ENCODE data around the gene PRR16.
"Not testable (repeated sequence)": the region's sequence is repeated elsewhere in the genome, so short reads cannot be mapped to it uniquely, and the experiment has no call there.

PRR16 gene

DNA sequence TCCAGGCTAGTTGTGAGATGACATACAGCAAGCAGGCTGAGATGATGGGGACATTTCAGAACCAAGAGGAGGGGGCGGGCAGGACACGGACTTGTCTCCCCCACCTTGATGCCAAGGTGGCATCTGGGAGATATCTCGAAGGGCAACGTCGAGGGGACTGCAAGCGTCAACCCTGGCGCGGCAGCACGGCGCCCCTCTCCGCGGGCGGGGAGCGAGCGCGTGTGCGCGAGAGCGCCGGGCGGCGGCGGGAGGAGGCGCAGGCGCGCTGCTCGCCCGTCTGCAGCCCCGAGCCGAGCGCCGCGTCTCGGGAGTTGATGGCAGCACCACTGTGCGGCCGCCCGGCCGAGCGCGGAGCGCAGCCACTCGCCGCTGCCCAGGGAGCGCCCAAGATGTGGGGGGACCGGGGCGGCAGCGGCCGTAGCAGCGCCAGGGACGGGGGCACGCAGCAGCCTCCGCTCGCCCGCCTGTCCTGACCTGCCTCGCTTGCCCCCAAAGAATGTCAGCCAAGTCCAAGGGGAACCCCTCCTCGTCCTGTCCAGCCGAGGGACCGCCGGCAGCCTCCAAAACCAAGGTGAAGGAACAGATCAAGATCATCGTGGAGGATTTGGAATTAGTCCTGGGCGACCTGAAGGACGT, at the start of gene PRR16:
Gene PRR16 (plus strand): TSS at position 310 of the 636 bp plus-strand sequence.
- DNase-seq (ENCODE audit: low read depth, low spot score) = no peak

DNA sequence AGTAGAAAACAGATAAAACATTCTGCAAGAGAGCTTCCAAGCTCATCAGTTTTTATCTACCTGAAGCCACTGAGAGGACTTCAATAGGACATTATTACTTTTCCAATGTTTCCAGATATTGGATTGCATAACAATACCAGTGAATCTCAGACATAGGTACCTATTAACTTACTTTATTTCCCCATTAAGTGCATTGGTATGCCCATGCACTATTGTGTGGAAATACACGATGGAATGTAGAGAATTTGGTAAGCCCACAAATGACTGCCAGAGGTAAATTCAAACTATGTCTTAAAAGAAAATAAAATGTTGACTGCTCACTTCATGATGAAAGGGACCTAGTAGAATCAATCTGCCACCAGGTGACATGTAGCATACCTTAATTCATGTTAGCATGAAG, 48.1 kb upstream of the PRR16 start:
- peak; percentile 1 for DNase-seq (ENCODE audit: low read depth, low spot score)

DNA sequence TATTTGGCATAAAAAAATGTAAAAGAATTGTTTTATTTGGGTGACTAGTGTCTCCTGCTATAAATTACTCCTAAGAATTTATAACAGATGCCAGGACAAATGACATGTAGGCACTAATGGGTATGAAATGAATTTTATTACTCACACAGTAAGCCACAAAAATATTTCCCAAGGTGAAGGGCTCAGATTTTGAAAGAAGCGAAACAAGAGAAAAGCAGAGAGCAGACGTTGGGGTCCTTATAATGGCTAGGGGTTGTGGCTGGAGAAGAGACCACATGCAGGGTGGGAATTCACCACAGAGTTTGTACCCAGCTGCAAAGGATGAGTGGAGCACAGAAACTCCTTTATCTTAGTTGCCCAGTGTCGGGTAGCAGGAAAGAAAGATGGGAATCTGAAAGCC, 45.0 kb upstream of the PRR16 start:
- no peak for DNase-seq (ENCODE audit: low read depth, low spot score)

DNA sequence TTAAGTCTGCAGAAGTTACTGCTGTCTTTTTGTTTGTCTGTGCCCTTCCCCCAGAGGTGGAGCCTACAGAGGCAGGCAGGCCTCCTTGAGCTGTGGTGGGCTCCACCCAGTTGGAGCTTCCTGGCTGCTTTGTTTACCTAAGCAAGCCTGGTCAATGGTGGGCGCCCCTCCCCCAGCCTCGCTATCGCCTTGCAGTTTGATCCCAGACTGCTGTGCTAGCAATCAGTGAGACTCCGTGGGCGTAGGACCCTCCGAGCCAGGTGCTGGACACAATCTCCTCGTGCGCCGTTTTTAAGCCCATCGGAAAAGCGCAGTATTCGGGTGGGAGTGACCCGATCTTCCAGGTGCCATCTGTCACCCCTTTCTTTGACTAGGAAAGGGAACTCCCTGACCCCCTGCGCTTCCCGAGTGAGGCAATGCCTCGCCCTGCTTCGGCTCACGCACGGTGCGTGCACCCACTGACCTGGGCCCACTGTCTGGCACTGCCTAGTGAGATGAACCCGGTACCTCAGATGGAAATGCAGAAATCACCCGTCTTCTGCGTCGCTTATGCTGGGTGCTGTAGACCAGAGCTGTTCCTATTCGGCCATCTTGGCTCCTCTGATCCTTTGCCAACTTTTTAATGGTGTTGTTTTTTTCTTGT, 37.3 kb upstream of the PRR16 start:
- DNase-seq (ENCODE audit: low read depth, low spot score) = not testable (repeated sequence)

DNA sequence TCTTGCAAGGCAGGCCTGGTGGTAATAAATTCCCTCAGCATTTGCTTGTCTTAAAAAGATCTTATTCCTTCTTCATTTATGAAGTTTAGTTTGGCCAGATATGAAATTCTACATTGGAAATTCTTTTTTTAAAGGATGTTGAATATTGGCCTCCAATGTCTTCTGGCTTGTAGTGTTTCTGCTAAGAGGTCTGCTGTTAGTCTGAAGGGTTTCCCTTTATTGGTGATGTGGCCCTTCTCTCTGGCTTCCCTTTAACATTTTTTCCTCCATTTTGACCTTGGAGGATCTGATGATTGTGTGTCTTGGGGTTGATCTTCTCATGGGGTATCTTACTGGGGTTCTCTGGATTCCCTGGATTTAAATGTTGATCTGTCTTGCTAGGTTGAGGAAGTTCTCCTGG, 33.5 kb upstream of the PRR16 start:
- no peak for DNase-seq (ENCODE audit: low read depth, low spot score)

DNA sequence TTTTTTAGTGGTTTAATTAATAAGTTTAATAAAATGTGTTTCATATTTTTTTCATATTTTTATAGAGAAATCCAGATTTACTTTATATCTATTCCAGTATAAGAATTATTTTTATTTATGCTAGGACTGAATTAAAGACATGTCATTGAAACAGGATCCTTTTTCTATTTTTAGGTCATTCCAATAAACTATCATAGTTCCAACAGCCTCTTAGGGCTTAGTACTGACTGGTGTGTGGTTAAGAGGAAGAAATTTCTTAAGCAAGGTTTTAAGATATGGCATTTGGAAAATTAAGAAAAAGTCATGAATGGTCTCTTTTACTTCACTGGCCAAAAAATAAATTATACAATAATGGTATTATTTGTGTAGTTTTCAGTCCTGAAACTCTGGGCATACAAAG, 31.2 kb upstream of the PRR16 start:
- no peak for DNase-seq (ENCODE audit: low read depth, low spot score)

DNA sequence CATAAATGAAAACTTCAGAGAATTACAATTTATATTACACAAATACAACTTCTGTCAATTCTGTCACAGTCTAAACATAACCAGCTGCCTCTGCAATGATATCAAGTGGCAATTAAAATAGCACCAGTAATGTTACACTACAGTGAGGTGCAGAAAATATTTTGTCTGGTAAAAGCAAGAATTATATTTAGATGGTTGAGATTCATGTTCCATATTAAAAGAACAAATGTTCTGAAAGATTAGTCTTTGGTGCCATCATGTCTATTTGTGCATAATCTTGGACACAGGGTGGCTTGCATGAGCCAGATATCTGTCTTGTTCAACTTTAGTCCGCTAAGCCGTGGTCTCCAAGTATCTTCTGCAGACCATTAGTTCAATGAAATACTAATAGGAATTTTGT, 29.0 kb upstream of the PRR16 start:
- no peak for DNase-seq (ENCODE audit: low read depth, low spot score)

DNA sequence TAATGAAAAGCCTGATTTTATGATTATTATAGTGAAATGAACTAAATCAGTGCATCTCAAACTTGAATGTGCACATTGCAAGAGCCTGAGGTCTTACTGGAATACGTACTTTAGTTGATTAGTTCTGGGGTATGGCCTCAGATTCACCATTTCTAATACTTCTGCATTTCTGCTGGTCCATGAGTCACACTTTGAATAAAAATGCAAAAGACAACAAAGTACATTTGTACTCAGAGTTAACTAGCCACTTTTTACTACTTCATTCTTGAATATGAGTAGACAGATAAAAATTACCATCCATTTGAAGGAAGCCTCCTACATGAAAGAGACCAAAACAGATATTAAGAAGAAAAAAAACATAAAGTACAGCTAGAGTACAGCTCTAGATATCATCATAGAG, 27.1 kb upstream of the PRR16 start:
- no peak for DNase-seq (ENCODE audit: low read depth, low spot score)

DNA sequence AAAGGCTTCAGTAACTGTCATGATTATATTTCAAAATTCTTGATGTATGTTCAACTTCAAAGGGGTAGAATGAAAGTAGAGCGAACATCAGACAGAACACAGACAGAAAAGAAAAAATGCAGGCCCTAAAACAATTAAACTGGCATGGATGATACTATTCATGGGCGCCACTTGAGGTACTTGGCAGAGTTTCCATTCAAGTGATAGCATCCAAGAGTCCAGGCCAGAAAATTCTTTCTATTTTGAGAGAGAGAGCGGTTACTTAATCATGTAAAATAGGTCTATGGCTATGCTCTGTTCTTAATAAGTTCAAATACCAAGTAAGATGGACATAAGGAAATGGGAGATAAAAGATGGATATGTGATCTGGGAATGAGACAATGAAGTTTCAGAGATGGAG, 21.4 kb upstream of the PRR16 start:
- no peak for DNase-seq (ENCODE audit: low read depth, low spot score)

DNA sequence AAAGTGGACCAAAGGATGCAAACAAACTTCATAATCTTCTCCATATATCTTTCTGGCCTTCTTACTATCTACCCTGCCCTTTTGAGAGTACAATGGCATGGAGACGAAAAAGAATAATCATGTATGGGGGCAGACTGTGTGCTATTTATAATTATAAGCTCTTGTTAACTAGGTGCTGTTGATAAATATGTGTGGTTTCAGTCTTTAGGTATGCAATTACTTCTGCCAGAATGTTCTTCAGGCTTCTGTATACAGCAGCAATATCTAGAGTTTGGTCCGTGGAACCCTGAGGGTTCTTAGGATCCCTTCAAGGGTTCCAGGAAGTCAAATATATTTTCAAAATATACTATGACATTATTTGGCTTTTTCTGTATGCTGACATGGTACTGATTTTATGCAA, 20.5 kb upstream of the PRR16 start:
- no peak for DNase-seq (ENCODE audit: low read depth, low spot score)

DNA sequence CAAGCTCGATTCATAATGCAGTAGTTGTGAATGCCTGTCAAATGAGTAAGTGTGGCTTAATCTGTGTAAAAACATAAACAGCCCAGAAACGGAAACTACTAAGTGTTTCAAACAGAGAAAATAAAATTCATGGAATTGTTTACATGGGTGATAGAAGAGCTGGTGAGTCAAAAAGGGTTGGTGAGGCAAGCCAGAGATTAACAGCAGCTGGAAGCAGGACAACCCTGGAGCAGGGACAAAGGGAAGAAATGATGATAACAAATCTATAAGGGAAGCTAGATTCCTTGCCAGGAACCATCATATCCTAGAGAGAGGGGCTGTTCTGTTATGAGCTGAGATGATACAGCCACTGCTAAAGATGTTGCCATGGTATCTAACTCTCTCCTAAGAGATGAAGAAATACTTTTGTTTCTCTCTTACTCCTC, 18.0 kb upstream of the PRR16 start:
- no peak for DNase-seq (ENCODE audit: low read depth, low spot score)

DNA sequence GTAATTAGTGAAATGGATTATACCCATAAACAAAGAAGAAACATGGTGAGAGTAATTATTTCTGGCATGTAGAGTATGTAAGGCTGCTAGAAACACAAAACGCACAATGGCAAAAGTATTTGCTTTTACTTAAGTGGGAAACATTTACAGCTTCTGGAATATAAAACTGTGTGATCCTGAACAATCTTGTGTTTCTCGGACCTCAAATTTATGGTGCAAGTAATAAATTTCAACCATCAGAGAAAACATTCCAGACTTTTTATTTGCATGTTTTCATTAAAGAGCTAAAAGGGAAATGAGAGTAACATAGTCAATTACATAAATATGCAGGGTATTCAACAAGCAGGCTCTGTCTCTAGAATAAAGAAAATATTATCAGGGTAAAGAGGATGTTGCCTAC, 17.2 kb upstream of the PRR16 start:
- no peak for DNase-seq (ENCODE audit: low read depth, low spot score)

DNA sequence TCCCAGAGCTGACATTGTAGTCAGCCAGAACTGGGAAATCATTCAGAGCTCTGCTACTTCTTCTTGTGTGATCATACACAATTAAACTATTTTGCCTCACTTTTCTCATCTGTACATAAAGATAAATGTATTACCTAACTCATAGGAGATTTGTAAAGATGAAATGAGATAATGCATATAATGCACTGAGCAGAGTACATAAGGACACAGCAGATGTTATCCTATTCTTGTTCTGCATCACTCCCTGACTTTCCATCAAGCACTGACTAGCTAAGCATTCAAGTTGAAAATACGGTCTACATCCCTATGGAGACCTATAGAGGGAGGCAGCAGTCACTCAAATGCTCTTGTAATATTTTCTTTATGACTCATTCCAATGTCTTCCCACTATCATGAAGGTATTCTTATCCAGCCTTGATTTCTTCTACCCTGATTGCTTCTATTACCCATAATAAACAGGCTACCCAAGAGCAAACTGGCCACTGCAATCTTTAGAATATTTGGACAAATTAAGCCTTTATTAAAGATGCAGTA, 16.3 kb upstream of the PRR16 start:
- DNase-seq (ENCODE audit: low read depth, low spot score) = no peak

DNA sequence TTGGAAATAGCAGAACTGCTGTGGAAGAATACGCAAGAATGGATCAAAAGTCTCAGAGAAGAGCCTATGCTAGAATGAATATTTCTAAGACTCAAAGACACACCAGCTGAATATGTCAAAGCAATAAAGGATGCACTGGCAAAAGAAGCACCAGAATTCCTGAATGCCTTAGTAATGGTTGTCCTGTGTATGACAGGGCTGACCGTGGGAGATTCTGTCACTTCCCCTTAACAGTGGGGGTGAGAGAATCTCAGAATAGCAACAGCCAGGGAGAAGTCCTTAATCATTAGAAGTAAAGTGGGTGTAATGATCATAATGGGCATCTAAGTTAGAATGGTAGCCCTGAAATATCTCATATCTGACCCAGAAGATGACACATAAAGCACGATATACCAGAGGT, 14.6 kb upstream of the PRR16 start:
- DNase-seq (ENCODE audit: low read depth, low spot score) = no peak

DNA sequence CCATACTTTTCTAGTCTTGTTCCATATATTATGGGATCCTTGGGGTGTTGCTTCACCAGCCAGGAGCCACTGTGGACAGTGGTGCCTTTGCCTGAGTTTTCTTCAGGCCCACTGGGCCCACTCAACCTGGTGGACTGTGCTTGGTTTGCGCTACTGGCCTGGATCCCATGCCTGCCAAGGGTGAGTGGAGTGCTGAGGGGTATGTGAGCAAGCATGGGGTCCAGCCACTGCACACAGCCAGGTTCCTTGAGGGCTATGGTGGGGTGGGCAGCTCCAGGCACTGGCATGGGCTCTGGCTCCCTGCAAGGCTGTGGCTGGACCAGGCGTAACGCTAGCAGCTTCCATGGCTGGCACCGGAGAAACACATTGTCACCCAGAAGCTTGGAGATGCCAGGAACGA, 13.2 kb upstream of the PRR16 start:
- no peak for DNase-seq (ENCODE audit: low read depth, low spot score)

DNA sequence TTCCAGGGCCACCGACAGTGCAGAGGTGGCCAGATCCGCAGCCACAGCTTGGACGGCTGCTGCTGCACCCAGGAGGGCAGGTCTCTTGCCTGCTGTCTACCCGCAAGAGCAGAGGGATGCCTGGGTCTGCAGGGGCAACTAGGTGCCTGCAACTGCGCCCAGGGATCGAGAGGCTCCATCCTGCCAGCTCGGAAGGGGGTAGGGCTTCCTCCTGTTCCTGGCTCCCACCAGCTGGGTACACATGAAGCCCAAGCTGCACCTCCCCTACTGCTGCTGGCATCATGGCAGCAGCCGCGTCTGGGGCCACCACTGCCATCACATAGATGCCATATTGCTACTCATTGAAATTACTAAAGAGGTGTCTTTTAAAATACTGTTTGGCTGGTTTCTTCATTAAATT, 12.7 kb upstream of the PRR16 start:
- DNase-seq (ENCODE audit: low read depth, low spot score) = no peak

DNA sequence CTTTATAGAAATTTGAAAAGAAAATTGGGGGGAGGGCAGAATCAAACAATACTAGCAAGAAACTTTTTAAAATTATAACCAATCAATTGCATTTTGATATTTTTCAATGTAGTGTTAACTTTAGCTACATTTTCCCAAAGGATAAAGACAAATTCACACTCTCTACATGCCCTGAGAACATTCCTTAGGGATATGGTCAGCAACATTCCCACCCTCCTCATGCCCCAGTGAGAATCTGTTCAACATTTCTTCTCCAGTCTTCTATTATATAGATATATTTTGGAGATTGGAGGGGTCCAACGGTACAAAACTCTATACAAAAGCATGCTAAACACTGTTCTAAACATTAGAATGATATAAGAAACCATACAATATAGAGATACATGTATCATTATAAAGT, 11.6 kb upstream of the PRR16 start:
- no peak for DNase-seq (ENCODE audit: low read depth, low spot score)

DNA sequence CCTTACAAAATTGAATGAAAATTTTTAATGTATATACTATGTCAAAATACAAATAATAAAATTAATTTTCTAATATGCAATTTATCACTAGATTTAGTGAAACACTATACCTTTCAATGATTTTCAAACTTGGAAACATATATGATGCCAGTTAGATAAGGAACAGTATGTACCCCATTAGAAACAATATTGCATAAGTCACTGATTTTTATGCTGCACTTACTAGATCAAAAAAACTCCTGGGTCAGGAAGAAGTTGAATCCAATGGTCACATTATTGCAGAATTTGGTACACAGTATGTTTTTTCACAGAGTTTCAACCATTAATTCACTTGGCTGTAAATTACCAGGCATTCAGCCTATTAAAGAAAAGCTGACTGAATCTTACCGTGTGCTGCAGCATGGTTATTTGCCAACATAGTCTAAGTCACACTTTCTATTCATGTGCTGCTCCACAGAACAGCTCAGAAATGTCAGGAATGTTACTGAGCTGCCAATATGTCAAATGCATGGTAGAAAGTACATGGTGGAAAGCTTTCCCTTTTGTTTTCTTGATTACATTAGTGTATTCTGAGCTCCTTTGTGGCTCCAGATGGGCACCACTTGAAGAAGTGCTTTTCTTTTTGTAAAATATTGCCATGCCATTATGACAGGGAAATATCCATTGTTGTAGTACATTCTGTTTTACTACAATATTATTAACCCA, 9.9 kb upstream of the PRR16 start:
- no peak for DNase-seq (ENCODE audit: low read depth, low spot score)

DNA sequence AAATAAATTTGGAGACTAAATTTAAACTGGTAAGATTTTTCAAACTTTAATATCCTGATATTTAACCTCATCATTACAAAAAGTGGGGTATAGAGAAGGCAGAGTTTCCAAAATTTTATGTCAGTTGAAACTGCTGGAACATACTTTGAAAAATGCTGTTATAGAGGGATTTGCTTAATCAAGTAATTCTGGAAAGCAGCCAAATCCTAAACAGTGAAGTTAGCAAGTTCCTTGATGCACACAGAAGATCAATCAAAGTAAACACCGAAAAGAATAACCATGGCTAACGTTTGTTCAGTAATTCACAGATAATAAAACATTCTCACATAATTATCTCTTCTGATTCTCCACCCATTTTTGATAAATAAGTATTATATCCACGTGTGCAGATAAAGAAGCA, 8.1 kb upstream of the PRR16 start:
- no peak for DNase-seq (ENCODE audit: low read depth, low spot score)

DNA sequence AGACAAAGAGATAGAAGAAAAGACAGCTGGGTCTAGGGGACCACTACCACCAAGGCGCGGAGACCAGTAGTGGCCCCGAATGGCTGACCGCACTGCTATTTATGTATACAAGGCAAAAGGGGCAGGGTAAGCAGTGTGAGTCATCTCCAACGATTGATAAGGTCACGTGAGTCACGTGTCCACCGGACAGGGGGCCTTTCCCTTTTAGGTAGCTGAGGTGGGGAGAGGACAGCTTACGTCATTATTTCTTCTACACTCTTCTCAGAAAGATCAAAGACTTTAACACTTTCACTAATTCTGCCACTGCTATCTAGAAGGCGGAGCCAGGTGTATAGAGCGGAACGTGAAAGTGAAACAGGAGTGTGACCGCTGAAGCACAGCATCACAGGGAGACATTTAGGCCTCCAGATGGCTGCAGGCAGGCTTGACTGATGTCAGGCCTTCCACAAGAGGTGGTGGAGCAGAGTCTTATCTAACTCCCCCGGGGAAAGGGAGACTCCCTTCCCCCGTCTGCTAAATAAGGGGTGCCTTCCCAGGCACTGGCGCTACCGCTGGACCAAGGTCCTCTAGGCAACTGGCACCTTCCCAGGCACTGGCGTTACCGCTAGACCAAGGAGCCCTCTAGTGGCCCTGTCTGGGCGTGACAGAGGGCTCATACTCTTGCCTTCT, 6.1 kb upstream of the PRR16 start:
- DNase-seq (ENCODE audit: low read depth, low spot score) = no peak

DNA sequence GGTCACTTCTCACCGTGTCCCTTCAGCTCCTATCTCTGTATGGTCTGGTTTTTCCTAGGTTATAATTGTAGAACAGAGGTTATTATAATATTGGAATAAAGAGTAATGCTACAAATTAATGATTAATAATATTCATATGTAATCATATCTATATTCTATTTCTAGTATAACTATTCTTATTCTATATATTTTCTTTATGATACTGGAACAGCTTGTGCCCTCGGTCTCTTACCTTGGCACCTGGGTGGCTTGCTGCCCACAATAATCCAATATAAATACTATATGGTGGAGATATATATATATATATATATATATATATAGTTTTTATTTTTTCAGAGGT, 5.6 kb upstream of the PRR16 start:
- not testable (repeated sequence) for DNase-seq (ENCODE audit: low read depth, low spot score)

DNA sequence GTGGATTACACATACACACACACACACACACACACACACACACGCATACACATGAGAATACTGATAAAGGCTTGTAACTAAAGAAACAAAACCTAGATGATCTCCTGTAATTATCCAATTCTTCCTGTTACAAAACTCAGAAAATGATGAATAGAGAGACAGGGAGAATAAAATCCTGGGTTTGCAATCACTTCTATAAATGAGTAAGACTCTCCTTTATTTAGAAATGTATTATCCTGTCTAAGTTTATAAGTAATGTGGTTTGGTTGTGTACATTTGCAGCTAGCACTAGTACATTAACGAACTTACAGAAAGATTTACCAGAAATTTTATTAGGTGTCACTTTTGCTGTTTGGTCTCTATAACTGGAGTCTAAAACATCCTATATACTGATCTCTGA, 2.8 kb upstream of the PRR16 start:
- no peak for DNase-seq (ENCODE audit: low read depth, low spot score)
